Measurements from ENCODE around the gene RBM4. TPM values are rescaled to one million over a fixed set of nuclear protein-coding genes. Genes with fewer than 3 reads are reported as not detected.

Gene RBM4
- total RNA-seq, 2 experiments from 2014 or later = 108 to 114 TPM

DNA sequence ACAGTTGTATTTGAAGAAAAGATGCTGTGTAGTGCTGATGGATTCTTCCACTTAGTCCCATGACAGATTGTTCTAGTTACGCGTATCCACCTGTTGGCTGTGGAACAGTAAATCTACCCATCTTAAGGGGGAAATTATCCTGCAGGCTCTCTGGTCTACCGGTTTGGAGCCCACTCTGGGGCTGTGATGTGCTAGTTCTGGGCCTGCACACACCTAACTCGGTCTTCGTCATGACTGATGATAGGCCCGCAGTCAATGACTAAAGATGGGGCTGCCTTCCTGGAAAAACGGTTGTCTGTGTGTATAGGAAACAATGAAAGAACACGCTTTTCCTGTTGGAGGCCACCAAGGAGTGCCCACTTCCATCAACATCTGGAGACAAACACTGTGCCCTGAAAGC is 45.4 kb downstream of the RBM4 start:
- Mint-ChIP-seq H3K27me3 (no peaks in the 10 kb centered on the region), H3K4me1 (ENCODE audit: low read depth) (no peaks in the 10 kb centered on the region), H3K27ac (no peak overlapping the region), H3K36me3 (ENCODE audit: low read depth) (no peaks in the 10 kb centered on the region), H3K4me3 (no peak overlapping the region), H3K9me3 (no peaks in the 10 kb centered on the region)
- TF ChIP-seq, protein P1, sequence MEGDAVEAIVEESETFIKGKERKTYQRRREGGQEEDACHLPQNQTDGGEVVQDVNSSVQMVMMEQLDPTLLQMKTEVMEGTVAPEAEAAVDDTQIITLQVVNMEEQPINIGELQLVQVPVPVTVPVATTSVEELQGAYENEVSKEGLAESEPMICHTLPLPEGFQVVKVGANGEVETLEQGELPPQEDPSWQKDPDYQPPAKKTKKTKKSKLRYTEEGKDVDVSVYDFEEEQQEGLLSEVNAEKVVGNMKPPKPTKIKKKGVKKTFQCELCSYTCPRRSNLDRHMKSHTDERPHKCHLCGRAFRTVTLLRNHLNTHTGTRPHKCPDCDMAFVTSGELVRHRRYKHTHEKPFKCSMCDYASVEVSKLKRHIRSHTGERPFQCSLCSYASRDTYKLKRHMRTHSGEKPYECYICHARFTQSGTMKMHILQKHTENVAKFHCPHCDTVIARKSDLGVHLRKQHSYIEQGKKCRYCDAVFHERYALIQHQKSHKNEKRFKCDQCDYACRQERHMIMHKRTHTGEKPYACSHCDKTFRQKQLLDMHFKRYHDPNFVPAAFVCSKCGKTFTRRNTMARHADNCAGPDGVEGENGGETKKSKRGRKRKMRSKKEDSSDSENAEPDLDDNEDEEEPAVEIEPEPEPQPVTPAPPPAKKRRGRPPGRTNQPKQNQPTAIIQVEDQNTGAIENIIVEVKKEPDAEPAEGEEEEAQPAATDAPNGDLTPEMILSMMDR (IDR thresholded peaks at IDR 0.05) = no peak
- POLR2A ChIA-PET = no interaction called here
- DNase-seq (no peak), ATAC-seq (no peak)
- intact Hi-C loops (cut with micrococcal nuclease) = no loop called here
- CTCF ChIA-PET = no interaction called here

DNA sequence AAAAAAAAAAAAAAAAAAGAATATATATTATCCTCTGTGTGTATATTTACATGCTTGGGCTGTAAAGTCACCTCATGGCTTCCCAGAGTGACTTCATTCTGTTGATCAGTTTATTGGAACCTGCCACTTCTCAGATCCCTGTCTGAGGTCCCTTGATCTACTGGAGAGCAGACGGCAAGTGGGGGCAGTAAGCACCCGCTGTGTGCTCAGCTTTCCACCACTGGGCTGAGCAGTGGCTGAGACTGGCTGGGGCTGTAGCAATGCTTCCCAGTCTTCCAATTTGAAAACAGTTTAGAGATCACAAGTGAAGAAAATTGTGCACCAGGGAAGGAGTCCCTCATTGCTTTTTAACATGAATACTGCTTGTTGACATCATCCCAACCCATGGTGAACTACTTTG is 46.1 kb downstream of the RBM4 start:
- Mint-ChIP-seq H3K4me1 (ENCODE audit: low read depth) (no peaks in the 10 kb centered on the region), H3K4me3 (no peak overlapping the region), H3K9me3 (no peaks in the 10 kb centered on the region), H3K27ac (no peak overlapping the region), H3K27me3 (no peaks in the 10 kb centered on the region), H3K36me3 (ENCODE audit: low read depth) (no peaks in the 10 kb centered on the region)
- POLR2A ChIA-PET = no interaction called here
- DNase-seq (no peak), ATAC-seq (no peak)
- intact Hi-C loops (cut with micrococcal nuclease) = no loop called here
- CTCF ChIA-PET = no interaction called here
- TF ChIP-seq, protein P1 (IDR thresholded peaks at IDR 0.05) = no peak

DNA sequence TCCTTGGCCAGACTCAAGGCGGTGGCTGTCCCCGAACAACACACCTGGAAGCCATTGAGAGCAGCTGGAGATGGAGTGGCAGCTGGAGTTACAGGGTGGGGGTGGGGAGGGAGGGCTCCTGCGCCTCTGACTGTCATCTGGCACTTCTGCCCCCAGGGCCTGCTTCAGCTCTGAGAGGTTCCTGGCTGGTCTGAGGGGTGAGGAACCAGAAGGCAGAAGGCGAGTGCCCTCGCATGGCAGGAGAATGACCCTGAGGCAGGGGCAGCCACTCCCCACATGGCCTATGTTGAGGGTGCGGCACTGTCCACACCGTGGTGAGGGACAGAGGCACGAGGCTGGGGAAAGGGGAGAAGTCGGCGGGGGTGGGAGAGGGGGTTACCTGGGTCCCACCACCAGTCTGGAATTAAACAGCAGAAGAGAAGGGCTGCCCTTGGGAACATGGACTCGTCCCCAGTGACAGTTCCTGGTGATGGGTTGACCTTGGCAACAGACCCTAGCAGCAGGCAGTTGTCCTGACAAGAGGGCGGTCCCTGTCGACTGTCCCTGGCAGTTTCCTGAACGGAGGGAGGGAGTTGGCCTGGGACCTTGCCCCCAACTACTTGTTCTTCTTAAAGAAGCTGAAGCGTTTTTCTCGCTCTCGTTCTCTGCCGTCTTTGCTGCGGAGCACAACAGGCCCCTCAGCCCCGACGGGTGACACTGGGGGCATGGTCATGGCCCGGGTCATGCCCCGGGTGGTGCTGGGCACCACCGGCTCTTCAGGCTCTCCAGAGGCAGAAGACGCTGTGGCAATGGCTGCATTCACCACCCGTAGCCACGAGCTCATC is 47.0 kb downstream of the RBM4 start:
- intact Hi-C loops (cut with micrococcal nuclease) = no loop called here
- Mint-ChIP-seq H3K36me3 (ENCODE audit: low read depth) (no peaks in the 10 kb centered on the region), H3K4me3 (no peak overlapping the region), H3K27me3 (no peaks in the 10 kb centered on the region), H3K4me1 (ENCODE audit: low read depth) (no peaks in the 10 kb centered on the region), H3K9me3 (no peaks in the 10 kb centered on the region), H3K27ac (no peak overlapping the region)
- ATAC-seq (no peak), DNase-seq (no peak)
- POLR2A ChIA-PET = no interaction called here
- TF ChIP-seq, protein P1 (IDR thresholded peaks at IDR 0.05) = no peak
- CTCF ChIA-PET = interaction anchor here (1.1 kb wide), 1 partner anchor 148 kb away, joined by 4 read pairs; no protein-coding TSS in a partner anchor

DNA sequence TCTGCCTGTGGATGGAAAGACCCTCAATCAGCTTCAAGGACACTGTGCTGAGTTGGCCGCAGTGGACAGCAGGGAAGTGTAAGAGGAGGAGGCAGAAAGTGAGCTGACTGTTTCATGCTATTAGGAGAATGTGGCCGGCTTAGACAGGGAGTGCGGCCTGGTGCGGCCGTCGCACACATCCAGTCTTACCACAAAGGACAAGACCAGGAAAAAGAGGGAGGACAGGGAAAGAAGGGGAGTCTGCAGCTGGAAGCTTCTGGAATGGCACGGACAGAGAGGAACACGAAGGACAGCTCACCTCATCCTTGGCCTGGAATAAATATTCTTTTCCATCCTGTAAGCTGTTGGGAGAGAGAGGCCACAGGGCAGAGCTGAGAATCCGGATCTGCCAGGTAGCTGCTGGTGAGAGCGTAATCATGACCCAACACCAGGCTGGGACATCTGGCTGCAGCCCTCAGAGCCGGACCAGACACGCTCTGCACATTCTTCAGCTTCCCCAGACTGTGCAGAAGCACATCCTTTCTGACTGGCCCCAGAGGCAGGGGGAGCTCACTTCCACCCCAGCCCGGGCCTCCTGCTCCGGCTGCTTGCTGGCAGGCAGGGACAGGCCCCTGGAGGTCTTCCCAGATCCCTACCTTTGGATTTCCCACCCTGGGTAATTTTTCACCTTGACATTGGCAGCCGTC is 47.7 kb downstream of the RBM4 start:
- CTCF ChIA-PET = interaction anchor here (1.1 kb wide), 1 partner anchor 148 kb away, joined by 4 read pairs; no protein-coding TSS in a partner anchor
- no peaks in the 10 kb centered on the region for H3K9me3 Mint-ChIP-seq
- H3K27ac Mint-ChIP-seq = no peak overlapping the region
- TF ChIP-seq, protein P1 (IDR thresholded peaks at IDR 0.05) = no peak
- no peaks in the 10 kb centered on the region for H3K27me3 Mint-ChIP-seq
- H3K4me1 Mint-ChIP-seq (ENCODE audit: low read depth) = no peaks in the 10 kb centered on the region
- POLR2A ChIA-PET = no interaction called here
- ATAC-seq (no peak), DNase-seq (no peak)
- intact Hi-C loops (cut with micrococcal nuclease) = no loop called here
- no peaks in the 10 kb centered on the region for H3K36me3 Mint-ChIP-seq (ENCODE audit: low read depth)
- H3K4me3 Mint-ChIP-seq = no peak overlapping the region

All from activated CD8-positive, alpha-beta T cell treated with anti-CD3 and anti-CD28 coated beads for 36 hours (primary cell).